ENCODE results near the gene PPHLN1. TPM values are rescaled to one million over a fixed set of nuclear protein-coding genes. Genes with fewer than 3 reads are reported as not detected.
"Not testable (repeated sequence)": the region's sequence is repeated elsewhere in the genome, so short reads cannot be mapped to it uniquely, and the experiment has no call there.

Gene PPHLN1
- total RNA-seq, 1 donor from 2014 or later: 62.1 TPM

DNA sequence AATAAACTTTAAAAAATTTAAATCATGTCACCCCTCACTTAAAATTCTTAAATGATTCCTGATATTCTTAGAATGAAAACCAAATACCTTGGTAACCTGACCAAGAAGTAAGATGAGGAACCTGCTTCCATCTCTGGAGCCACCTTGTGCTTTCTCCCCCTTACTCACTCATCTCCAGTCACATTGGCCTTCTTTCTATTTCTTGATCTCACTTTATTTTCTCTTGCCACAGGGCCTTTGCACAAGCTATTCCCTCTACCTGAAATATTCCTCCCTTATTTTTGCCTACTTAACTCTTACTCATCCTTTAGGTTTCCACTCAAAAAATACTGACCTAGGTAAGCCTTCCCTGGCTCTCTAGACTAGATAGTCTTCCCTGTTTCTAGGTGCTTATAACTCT is 5.2 kb upstream of the PPHLN1 start:
- Histone ChIP-seq H3K36me3 (ENCODE audit: control insufficient read depth, insufficient read depth, low read length) (peaks cover 5% of the 10 kb centered on the region), H3K4me3 (ENCODE audit: low read depth, low read length) (no peak overlapping the region), H3K27me3 (ENCODE audit: control insufficient read depth, insufficient read depth, low read length) (no peaks in the 10 kb centered on the region)
- FAIRE-seq (no peak), DNase-seq (ENCODE audit: low read depth) (no peak)
- TF ChIP-seq, protein P1, sequence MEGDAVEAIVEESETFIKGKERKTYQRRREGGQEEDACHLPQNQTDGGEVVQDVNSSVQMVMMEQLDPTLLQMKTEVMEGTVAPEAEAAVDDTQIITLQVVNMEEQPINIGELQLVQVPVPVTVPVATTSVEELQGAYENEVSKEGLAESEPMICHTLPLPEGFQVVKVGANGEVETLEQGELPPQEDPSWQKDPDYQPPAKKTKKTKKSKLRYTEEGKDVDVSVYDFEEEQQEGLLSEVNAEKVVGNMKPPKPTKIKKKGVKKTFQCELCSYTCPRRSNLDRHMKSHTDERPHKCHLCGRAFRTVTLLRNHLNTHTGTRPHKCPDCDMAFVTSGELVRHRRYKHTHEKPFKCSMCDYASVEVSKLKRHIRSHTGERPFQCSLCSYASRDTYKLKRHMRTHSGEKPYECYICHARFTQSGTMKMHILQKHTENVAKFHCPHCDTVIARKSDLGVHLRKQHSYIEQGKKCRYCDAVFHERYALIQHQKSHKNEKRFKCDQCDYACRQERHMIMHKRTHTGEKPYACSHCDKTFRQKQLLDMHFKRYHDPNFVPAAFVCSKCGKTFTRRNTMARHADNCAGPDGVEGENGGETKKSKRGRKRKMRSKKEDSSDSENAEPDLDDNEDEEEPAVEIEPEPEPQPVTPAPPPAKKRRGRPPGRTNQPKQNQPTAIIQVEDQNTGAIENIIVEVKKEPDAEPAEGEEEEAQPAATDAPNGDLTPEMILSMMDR (IDR thresholded peaks at IDR 0.05; ENCODE audit: insufficient read depth, low read length, severe bottlenecking): no peak

DNA sequence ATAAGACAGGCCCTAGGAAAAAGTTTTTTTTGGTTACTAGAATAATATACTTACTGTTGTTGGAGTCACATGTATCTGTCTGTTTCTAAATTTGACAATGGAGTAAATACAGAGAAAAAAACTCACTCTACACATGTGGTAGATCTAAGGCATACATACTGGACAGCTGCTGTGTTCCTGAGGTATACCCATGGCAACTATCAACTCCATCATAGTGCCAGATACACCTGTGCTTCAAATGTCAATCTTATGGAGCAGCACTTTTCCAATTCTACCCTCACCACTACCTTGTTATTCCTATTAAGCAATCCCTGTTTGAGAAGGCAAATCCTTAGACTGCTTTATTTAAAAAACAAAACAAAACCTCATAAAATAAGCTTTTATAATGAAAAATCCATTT is 3.4 kb upstream of the PPHLN1 start:
- Histone ChIP-seq H3K36me3 (ENCODE audit: control insufficient read depth, insufficient read depth, low read length) (peaks cover 3% of the 10 kb centered on the region), H3K4me3 (ENCODE audit: low read depth, low read length) (no peak overlapping the region), H3K27me3 (ENCODE audit: control insufficient read depth, insufficient read depth, low read length) (no peaks in the 10 kb centered on the region)
- TF ChIP-seq, protein P1 (IDR thresholded peaks at IDR 0.05; ENCODE audit: insufficient read depth, low read length, severe bottlenecking): no peak
- FAIRE-seq (no peak), DNase-seq (ENCODE audit: low read depth) (no peak)

DNA sequence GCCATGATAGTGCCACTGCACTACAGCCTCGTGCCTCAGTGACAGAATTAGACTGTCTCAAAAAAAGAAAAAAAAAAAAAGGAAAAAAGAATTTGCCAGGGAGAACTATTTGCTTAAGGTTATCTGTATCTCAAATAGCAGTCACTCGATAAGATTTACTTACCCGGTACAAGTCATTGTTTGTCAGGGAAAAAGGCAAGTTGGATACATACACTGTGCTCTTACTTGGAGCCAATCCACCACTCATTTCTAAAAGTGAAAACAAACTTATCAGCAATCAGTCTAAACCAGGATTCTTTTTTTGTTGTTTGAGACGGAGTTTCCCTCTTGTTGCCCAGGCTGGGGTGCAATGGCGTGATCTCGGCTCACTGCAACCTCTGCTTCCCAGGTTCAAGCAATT is 2.1 kb upstream of the PPHLN1 start:
- DNase-seq (ENCODE audit: low read depth) (no peak), FAIRE-seq (no peak)
- Histone ChIP-seq H3K27me3 (ENCODE audit: control insufficient read depth, insufficient read depth, low read length) (no peaks in the 10 kb centered on the region), H3K4me3 (ENCODE audit: low read depth, low read length) (no peak overlapping the region), H3K36me3 (ENCODE audit: control insufficient read depth, insufficient read depth, low read length) (peaks cover 4% of the 10 kb centered on the region)
- TF ChIP-seq, protein P1 (IDR thresholded peaks at IDR 0.05; ENCODE audit: insufficient read depth, low read length, severe bottlenecking): no peak

DNA sequence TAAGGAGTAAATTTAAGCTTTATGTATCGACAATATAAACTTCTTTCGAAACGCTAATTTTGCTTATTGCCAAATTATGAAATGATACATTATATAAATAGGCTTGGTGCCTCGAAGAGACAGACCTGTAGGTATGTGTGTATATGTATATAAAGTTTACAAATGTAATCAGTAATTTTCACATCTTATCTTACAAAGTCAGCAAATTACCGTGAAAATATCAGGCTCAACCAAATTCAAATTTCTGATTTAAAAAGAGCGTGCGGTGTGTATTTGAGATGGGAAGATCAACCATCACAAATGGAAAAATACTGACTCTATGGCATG is 678 bp upstream of the PPHLN1 start:
- no peak for FAIRE-seq

DNA sequence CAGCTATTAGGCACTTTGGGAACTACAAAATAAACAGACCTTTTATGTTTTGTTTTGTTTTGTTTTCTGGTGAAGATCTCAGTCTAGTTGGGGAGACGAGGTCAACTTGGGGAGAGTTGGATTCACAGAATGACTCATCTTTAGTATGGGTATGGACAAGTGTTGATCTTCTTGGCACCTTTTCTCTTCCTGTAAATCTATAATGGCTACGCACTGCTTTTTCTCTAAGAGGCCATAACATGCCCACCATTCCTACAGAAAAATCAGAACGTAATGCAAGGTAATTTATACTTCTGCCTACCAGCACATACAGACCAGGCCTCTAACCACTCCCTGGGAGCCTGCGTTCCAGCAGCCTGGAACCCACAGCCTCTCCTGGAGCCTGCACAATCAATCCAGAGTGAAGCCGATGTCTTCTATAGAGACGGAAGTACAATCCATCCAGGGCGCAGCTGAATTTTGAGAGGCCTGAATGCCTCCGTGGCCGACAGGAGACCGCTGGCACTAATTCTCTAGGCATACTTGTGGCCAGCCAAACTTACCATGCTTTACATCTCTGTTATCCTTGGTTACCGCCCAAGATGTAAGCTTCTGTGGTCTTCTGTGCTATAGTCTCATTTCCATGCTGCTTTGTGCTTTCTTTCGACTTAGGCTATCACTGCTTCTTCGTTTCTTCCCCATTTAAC is 717 bp downstream of the PPHLN1 start:
- peak; percentile 73 for DNase-seq (ENCODE audit: low read depth)
- peaks cover 3% of the 10 kb centered on the region for H3K36me3 ChIP-seq (ENCODE audit: control insufficient read depth, insufficient read depth, low read length)
- TF ChIP-seq, protein P1 (IDR thresholded peaks at IDR 0.05; ENCODE audit: insufficient read depth, low read length, severe bottlenecking): no peak
- FAIRE-seq: no peak
- peak overlapping the region; percentile 77 for H3K4me3 ChIP-seq (ENCODE audit: low read depth, low read length)
- H3K27me3 ChIP-seq (ENCODE audit: control insufficient read depth, insufficient read depth, low read length): no peaks in the 10 kb centered on the region

More for the DNA sequence above, 678 bp upstream of the PPHLN1 start:
- Histone ChIP-seq H3K27me3 (ENCODE audit: control insufficient read depth, insufficient read depth, low read length) (no peaks in the 10 kb centered on the region), H3K4me3 (ENCODE audit: low read depth, low read length) (peak overlapping the region; percentile 77), H3K36me3 (ENCODE audit: control insufficient read depth, insufficient read depth, low read length) (peaks cover 4% of the 10 kb centered on the region)
- no peak for DNase-seq (ENCODE audit: low read depth)
- TF ChIP-seq, protein P1 (IDR thresholded peaks at IDR 0.05; ENCODE audit: insufficient read depth, low read length, severe bottlenecking): no peak

DNA sequence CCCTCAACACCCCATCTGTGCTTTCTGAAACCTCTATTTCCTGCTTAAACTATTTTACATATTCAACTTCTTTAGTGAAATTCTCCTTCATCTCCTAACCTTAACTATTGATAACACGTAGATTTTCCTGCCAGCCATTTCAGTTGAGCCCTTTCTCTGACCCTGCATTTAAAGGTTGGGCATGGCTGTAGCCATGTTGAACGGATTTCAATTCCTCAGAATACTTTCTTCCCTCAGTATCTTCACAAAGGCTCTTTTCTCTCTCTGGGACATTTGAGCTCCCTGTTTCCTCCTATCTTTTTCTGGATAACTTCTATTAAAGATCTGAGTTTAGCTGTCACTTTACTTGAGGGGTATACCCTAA is 1.2 kb downstream of the PPHLN1 start:
- no peaks in the 10 kb centered on the region for H3K27me3 ChIP-seq (ENCODE audit: control insufficient read depth, insufficient read depth, low read length)
- H3K4me3 ChIP-seq (ENCODE audit: low read depth, low read length): peak overlapping the region; percentile 77
- FAIRE-seq (no peak), DNase-seq (ENCODE audit: low read depth) (no peak)
- H3K36me3 ChIP-seq (ENCODE audit: control insufficient read depth, insufficient read depth, low read length): peaks cover 3% of the 10 kb centered on the region
- TF ChIP-seq, protein P1 (IDR thresholded peaks at IDR 0.05; ENCODE audit: insufficient read depth, low read length, severe bottlenecking): no peak

DNA sequence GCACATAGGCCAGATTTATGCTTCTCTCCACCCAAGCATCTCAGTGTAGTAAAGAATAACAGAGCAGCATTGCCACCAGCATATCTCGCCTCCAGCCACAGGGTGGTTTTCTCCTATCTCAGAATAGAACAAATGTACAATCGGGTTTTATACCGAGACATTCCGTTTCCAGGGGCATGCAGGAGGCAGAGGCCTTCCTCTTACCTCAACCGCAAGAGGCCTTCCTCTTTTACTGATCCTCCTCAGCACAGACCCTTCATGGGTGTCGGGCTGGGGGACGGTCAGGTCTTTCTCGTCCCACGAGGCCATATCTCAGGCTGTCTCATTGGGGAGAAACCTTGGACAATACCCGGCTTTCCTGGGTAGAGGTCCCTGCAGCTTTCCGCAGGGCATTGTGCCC is 4.1 kb downstream of the PPHLN1 start:
- not testable (repeated sequence) for H3K36me3 ChIP-seq (ENCODE audit: control insufficient read depth, insufficient read depth, low read length); H3K27me3 ChIP-seq (ENCODE audit: control insufficient read depth, insufficient read depth, low read length); H3K4me3 ChIP-seq (ENCODE audit: low read depth, low read length); FAIRE-seq; DNase-seq (ENCODE audit: low read depth)
